ENCODE measurements around the gene MBD6. TPM values are rescaled to one million over a fixed set of nuclear protein-coding genes. Genes with fewer than 3 reads are reported as not detected.

Gene MBD6
- total and polyA plus RNA-seq, 10 donors: 14.8 to 171 (median 80.6) TPM

DNA sequence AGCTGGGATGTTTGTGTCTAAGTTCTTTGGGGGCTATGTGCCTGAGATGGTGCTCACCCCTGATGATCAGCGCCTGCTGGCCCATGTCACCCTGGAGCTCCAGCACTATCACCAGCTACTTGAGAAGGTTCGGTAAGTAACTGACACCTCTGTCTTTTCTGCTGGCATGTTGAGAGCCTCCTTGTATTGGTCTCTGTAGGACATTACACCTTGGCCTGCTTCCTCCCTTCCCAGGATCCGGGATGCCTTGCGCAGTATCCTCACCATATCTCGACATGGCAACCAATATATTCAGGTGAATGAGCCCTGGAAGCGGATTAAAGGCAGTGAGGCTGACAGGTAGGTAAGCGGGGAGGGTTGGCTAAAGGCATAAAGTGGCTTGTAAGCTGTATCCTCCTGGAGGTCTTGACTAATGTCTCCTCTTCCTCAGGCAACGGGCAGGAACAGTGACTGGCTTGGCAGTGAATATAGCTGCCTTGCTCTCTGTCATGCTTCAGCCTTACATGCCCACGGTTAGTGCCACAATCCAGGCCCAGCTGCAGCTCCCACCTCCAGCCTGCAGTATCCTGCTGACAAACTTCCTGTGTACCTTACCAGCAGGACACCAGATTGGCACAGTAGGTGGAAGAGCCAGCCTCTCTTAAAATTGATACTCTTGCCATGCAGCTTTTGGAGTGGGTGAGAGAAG is 7.8 kb upstream of the MBD6 start:
- DNase-seq: no peak
- H3K9me3 ChIP-seq: no peaks in the 10 kb centered on the region
- H3K27ac ChIP-seq: peak overlapping the region in 2 of 8 donors; percentile 2 to 19
- H3K4me1 ChIP-seq: peaks cover 17 to 43% (median 31%) of the 10 kb centered on the region in 6 donors
- peaks cover 3 to 90% (median 77%) of the 10 kb centered on the region in 6 donors for H3K36me3 ChIP-seq
- H3K27me3 ChIP-seq (replicated peaks in 1 of 7): no peaks in the 10 kb centered on the region
- intact Hi-C loops (cut with DNase I; ENCODE audit: low total_unique reads): no loop called here
- WGBS, 5 donors: 90 to 95% (median 91%) methylated on average over 9 of the region's 9 CpGs
- H3K4me3 ChIP-seq: no peak overlapping the region
- TF ChIP-seq POLR2A (IDR thresholded peaks at IDR 0.05) (no peak), POLR2AphosphoS5 (IDR thresholded peaks at IDR 0.05) (no peak)
- TF ChIP-seq, protein P1, sequence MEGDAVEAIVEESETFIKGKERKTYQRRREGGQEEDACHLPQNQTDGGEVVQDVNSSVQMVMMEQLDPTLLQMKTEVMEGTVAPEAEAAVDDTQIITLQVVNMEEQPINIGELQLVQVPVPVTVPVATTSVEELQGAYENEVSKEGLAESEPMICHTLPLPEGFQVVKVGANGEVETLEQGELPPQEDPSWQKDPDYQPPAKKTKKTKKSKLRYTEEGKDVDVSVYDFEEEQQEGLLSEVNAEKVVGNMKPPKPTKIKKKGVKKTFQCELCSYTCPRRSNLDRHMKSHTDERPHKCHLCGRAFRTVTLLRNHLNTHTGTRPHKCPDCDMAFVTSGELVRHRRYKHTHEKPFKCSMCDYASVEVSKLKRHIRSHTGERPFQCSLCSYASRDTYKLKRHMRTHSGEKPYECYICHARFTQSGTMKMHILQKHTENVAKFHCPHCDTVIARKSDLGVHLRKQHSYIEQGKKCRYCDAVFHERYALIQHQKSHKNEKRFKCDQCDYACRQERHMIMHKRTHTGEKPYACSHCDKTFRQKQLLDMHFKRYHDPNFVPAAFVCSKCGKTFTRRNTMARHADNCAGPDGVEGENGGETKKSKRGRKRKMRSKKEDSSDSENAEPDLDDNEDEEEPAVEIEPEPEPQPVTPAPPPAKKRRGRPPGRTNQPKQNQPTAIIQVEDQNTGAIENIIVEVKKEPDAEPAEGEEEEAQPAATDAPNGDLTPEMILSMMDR (IDR thresholded peaks at IDR 0.05 in 8 of 11, conservative IDR thresholded peaks at IDR 0.05 in 3 of 11): no peak

DNA sequence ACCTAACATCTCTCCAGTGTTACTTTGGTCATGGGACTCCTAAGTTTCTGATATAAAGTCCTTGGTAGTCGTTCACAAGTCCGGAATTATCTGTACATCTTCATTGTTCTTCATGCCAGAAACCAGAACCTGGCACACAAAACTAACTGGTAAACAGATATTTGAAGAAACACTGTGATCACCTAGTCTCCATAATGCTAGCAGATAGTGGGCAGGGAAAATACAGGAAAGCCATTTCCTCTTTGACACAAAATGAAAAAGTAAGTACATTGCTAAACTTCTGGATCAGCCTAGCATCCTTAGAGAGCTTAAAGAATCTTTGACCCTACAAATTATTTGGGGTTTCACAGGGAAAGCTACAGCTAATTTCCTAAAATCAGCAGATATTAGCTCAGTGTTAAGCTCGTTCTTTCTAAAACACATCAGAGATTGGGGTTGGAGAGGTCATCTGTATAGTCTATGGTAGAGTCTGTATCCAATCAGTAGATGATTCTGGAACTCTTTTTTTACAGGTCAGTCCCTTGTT is 7.2 kb upstream of the MBD6 start:
- TF ChIP-seq POLR2AphosphoS5 (IDR thresholded peaks at IDR 0.05): no peak
- TF ChIP-seq, protein P1 (IDR thresholded peaks at IDR 0.05 in 8 of 11, conservative IDR thresholded peaks at IDR 0.05 in 3 of 11): no peak
- no peak for TF ChIP-seq POLR2A (IDR thresholded peaks at IDR 0.05)
- peaks cover 17 to 43% (median 32%) of the 10 kb centered on the region in 6 donors for H3K4me1 ChIP-seq
- no peak for DNase-seq
- H3K36me3 ChIP-seq: peaks cover 3 to 84% (median 71%) of the 10 kb centered on the region in 6 donors
- H3K27ac ChIP-seq: peak overlapping the region in 2 of 8 donors; percentile 2 to 19
- no peaks in the 10 kb centered on the region for H3K9me3 ChIP-seq
- intact Hi-C loops (cut with DNase I; ENCODE audit: low total_unique reads): no loop called here
- H3K4me3 ChIP-seq: no peak overlapping the region
- 65 to 92% (median 82%) methylated on average over 3 of the region's 3 CpGs for WGBS, 5 donors
- no peaks in the 10 kb centered on the region for H3K27me3 ChIP-seq (replicated peaks in 1 of 7)

DNA sequence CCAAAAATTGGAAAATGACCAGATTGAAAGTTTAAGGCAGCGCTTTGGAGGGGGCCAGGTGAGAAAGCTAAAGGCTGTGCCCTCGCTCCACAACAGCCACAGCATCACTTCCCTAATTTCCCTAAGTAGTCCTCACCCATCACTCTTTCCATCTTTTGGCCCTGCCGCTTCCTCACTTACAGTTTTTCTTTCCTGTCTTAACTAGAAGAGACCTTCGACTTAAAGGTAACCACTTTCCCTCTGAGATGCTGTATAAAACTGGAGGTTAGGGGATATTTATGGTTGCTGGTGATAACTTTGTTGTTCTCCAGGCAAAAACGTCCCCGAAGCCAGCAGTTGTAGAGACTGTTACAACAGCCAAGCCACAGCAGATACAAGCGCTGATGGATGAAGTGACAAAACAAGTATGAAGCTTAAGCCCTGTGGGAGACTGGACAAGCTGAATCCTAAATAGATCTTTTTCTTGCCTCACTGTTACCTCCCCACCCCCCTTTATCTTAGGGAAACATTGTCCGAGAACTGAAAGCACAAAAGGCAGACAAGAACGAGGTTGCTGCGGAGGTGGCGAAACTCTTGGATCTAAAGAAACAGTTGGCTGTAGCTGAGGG is 6.6 kb upstream of the MBD6 start:
- intact Hi-C loops (cut with DNase I; ENCODE audit: low total_unique reads): no loop called here
- DNase-seq: no peak
- 75 to 88% (median 81%) methylated on average over 11 of the region's 11 CpGs for WGBS, 5 donors

More for the DNA sequence above, 6.6 kb upstream of the MBD6 start:
- Histone ChIP-seq H3K4me1 (peaks cover 20 to 46% (median 35%) of the 10 kb centered on the region in 6 donors), H3K4me3 (no peak overlapping the region), H3K27me3 (replicated peaks in 1 of 7) (no peaks in the 10 kb centered on the region), H3K9me3 (no peaks in the 10 kb centered on the region), H3K27ac (peak overlapping the region in 1 of 8 donors; percentile 7), H3K36me3 (peaks cover 3 to 79% (median 67%) of the 10 kb centered on the region in 6 donors)
- TF ChIP-seq POLR2AphosphoS5 (IDR thresholded peaks at IDR 0.05): no peak
- TF ChIP-seq, protein P1 (IDR thresholded peaks at IDR 0.05 in 8 of 11, conservative IDR thresholded peaks at IDR 0.05 in 3 of 11): no peak
- no peak for TF ChIP-seq POLR2A (IDR thresholded peaks at IDR 0.05)
